B cell (primary cell): Measurements from ENCODE around the gene STEAP1B.

Source experiments
- CTCF ChIP-seq: fragments of 200-600 bp; IDR thresholded peaks from one replicate; pipeline ENCODE4 v1.8.0; 2022; ENCODE audit warnings: antibody characterized with exemption, mild to moderate bottlenecking
- EZH2 ChIP-seq: IDR thresholded peaks from 2 replicates; pipeline ENCODE4 v1.6.1; 2012; ENCODE audit warnings: borderline replicate concordance, low read depth, mild to moderate bottlenecking, moderate library complexity, low read length; ENCODE audit not compliant: insufficient read depth, poor library complexity, severe bottlenecking

- TF ChIP-seq CTCF (no peak), EZH2 (no peak)
Measured at GRCh38 chr7:22389892-22390291, 110.1 kb downstream of the STEAP1B start.
